Sigmoid colon (tissue), 4 donors: Measurements from ENCODE around the gene RUNX1.

Source experiments
- CTCF ChIP-seq, 4 experiments: fragments of 450-650 bp in 3 of 4; fragments of 200-600 bp in 1 of 4; IDR thresholded peaks; one replicate each; pipeline ENCODE4 v1.5.1; 2016 to 2019; ENCODE audit warnings: antibody characterized with exemption in 4 of 4, mild to moderate bottlenecking in 3 of 4, moderate library complexity in 2 of 4
- POLR2A ChIP-seq, 2 donors: fragments of 450-650 bp; IDR thresholded peaks; one replicate each; pipeline ENCODE4 v1.6.1; 2016; ENCODE audit warnings: antibody characterized with exemption in 2 of 2, mild to moderate bottlenecking in 2 of 2, moderate library complexity in 2 of 2
- POLR2AphosphoS5 ChIP-seq, 4 donors: sonication (generic); formaldehyde crosslinking; IDR thresholded peaks; one replicate each; pipeline ENCODE4 v1.6.1; 2017; ENCODE audit warnings: antibody characterized with exemption in 4 of 4

- TF ChIP-seq CTCF (IDR thresholded peaks at IDR 0.05) (no peak), POLR2A (IDR thresholded peaks at IDR 0.05) (no peak), POLR2AphosphoS5 (IDR thresholded peaks at IDR 0.05) (no peak)
Measured at GRCh38 chr21:34939673-34940331, 109.3 kb downstream of the RUNX1 start.
